PC-3 (cell line): Measurements from ENCODE around the gene NOTO. TPM values are rescaled to one million over a fixed set of nuclear protein-coding genes. Genes with fewer than 3 reads are reported as not detected.

Experiments used
- ATAC-seq: fragments of 200-7000 bp; cut with Tn5 transposase; 2 replicates; pipeline ENCODE4 v1.9.1; 2020; ENCODE audit warnings: mild to moderate bottlenecking, moderate library complexity
- BruUV-seq: library from RNA; stranded (reverse); fragments of 400-500 nt; replicated peaks from 2 replicates; lab custom pipeline; 2021; lab: Mats Ljungman, UMichigan
- CTCF ChIA-PET: fragments of 300-600 bp; sonication (Branson Sonifier 250); formaldehyde crosslinking; loops from one replicate; lab custom pipeline; 2022; ENCODE audit warnings: antibody characterized with exemption; lab: Charles Lee
- POLR2A ChIA-PET: fragments of 300-600 bp; sonication (Branson Sonifier 250); formaldehyde crosslinking; loops from one replicate; lab custom pipeline; 2022; ENCODE audit warnings: antibody characterized with exemption; ENCODE audit not compliant: unreplicated experiment; lab: Charles Lee
- DNase-seq: peaks from one replicate; pipeline ENCODE4 v3.0.0-alpha.2; 2015
- H2AFZ ChIP-seq: fragments of 300-600 bp; sonication (generic); 2 replicates; pipeline ENCODE4 v1.6.0; 2016; ENCODE audit warnings: antibody characterized with exemption, low read length
- H3F3A ChIP-seq: fragments of 300-600 bp; sonication (generic); one replicate; pipeline ENCODE4 v1.6.0; 2017; ENCODE audit warnings: antibody characterized with exemption, low read length, control low read depth, mild to moderate bottlenecking; ENCODE audit not compliant: unreplicated experiment
- H3K27ac ChIP-seq: fragments of 300-600 bp; sonication (generic); 2 replicates; pipeline ENCODE4 v1.5.1; 2016; ENCODE audit warnings: mild to moderate bottlenecking, low read length
- H3K27me3 ChIP-seq: fragments of 300-600 bp; sonication (generic); 2 replicates; pipeline ENCODE4 v1.6.1; 2016; ENCODE audit warnings: low read length, mixed read lengths
- H3K36me3 ChIP-seq: fragments of 300-600 bp; sonication (generic); 2 replicates; pipeline ENCODE4 v1.6.1; 2016; ENCODE audit warnings: low read depth, mixed run types, low read length, mixed read lengths
- H3K4me1 ChIP-seq: fragments of 300-600 bp; sonication (generic); 2 replicates; pipeline ENCODE4 v1.5.1; 2016; ENCODE audit warnings: low read length; ENCODE audit not compliant: insufficient read depth
- H3K4me2 ChIP-seq: fragments of 300-600 bp; sonication (generic); 2 replicates; pipeline ENCODE4 v1.6.0; 2016; ENCODE audit warnings: low read length
- H3K4me3 ChIP-seq: fragments of 300-600 bp; sonication (generic); 2 replicates; pipeline ENCODE4 v1.5.1; 2016; ENCODE audit warnings: mild to moderate bottlenecking, low read length, mixed read lengths
- H3K79me2 ChIP-seq: fragments of 300-600 bp; sonication (generic); 2 replicates; pipeline ENCODE4 v1.6.1; 2017; ENCODE audit warnings: low read length, mixed read lengths
- H3K9ac ChIP-seq: fragments of 300-600 bp; sonication (generic); 2 replicates; pipeline ENCODE4 v1.6.0; 2016; ENCODE audit warnings: mild to moderate bottlenecking, low read length
- H3K9me2 ChIP-seq: fragments of 300-600 bp; sonication (generic); replicated peaks from 2 replicates; pipeline ENCODE4 v1.6.1; 2016; ENCODE audit warnings: mixed run types, low read length, mixed read lengths
- H3K9me3 ChIP-seq: fragments of 300-600 bp; sonication (generic); 2 replicates; pipeline ENCODE4 v1.6.1; 2016; ENCODE audit warnings: low read length, mixed read lengths
- H4K20me1 ChIP-seq: fragments of 300-600 bp; sonication (generic); 2 replicates; pipeline ENCODE4 v1.6.1; 2016; ENCODE audit warnings: low read length, mixed read lengths
- EZH2 ChIP-seq: fragments of 300-600 bp; sonication (generic); IDR thresholded peaks from one replicate; pipeline ENCODE4 v1.6.1; 2017; ENCODE audit warnings: antibody characterized with exemption, mild to moderate bottlenecking, low read length; ENCODE audit not compliant: unreplicated experiment
- EZH2phosphoT487 ChIP-seq: fragments of 300-600 bp; sonication (generic); IDR thresholded peaks from 2 replicates; pipeline ENCODE4 v1.6.1; 2018; ENCODE audit warnings: mild to moderate bottlenecking, antibody characterized with exemption, low read length, borderline replicate concordance
- intact Hi-C: fragments of 100-400 bp; cut with micrococcal nuclease; formaldehyde crosslinking; loops from 2 replicates; pipeline ENCODE4 v1.9.0; 2023
- total RNA-seq: library from RNA; depleted of rRNA; stranded (reverse); fragments of >200 nt; gene quantifications from 2 replicates; pipeline ENCODE4 v1.2.3, GENCODE V29; 2014
- TF ChIP-seq, protein P1 (sequence below): fragments of 300-600 bp; sonication (generic); conservative IDR thresholded peaks from 2 replicates; pipeline ENCODE4 v1.5.1; 2017; ENCODE audit warnings: antibody characterized with exemption, low read depth, mild to moderate bottlenecking, low read length

NOTO gene
- total RNA-seq, 1 experiment from 2014 or later = 0.07 TPM

- Histone ChIP-seq H4K20me1 (peaks cover 29% of the 10 kb centered on the region), H3K4me2 (peak overlapping the region; percentile 99), H3K4me3 (peak overlapping the region; percentile 94), H3K9me2 (no peaks in the 10 kb centered on the region), H3K27me3 (no peaks in the 10 kb centered on the region), H2AFZ (peak overlapping the region; percentile 96), H3K4me1 (peaks cover 15% of the 10 kb centered on the region), H3K9ac (peak overlapping the region; percentile 72), H3K36me3 (peaks cover 5% of the 10 kb centered on the region; the same call in 1 of the 2 replicates), H3K27ac (no peak overlapping the region), H3F3A (no peaks in the 10 kb centered on the region), H3K79me2 (peaks cover 44% of the 10 kb centered on the region), H3K9me3 (no peaks in the 10 kb centered on the region)
- CTCF ChIA-PET = interaction anchor here (1.2 kb wide), 1 partner anchor 20 kb away, joined by 3 read pairs; no protein-coding TSS in a partner anchor
- POLR2A ChIA-PET = interaction anchor here (0.6 kb wide), 1 partner anchor 136 kb away, joined by 4 read pairs; no protein-coding TSS in a partner anchor
- intact Hi-C loops = loop anchor here (1.0 kb wide), 1 partner anchor 18 kb away; the partner anchor contains the start of gene SMYD5
- BruUV-seq = TSS peak; percentile 38
- ATAC-seq (peak; percentile 8; the same call in 1 of the 2 replicates), DNase-seq (peak; percentile 13)
- TF ChIP-seq EZH2 (no peak), EZH2phosphoT487 (no peak)
- TF ChIP-seq, protein P1, sequence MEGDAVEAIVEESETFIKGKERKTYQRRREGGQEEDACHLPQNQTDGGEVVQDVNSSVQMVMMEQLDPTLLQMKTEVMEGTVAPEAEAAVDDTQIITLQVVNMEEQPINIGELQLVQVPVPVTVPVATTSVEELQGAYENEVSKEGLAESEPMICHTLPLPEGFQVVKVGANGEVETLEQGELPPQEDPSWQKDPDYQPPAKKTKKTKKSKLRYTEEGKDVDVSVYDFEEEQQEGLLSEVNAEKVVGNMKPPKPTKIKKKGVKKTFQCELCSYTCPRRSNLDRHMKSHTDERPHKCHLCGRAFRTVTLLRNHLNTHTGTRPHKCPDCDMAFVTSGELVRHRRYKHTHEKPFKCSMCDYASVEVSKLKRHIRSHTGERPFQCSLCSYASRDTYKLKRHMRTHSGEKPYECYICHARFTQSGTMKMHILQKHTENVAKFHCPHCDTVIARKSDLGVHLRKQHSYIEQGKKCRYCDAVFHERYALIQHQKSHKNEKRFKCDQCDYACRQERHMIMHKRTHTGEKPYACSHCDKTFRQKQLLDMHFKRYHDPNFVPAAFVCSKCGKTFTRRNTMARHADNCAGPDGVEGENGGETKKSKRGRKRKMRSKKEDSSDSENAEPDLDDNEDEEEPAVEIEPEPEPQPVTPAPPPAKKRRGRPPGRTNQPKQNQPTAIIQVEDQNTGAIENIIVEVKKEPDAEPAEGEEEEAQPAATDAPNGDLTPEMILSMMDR = no peak; the same call in 1 of the 2 replicates
Observed at GRCh38 chr2:73232403-73233153, 30.2 kb downstream of the NOTO start.

- peak within 1 kb of the TSS; percentile 94 for H3K4me3 ChIP-seq
- no peaks in the 10 kb centered on the region for H3K9me3 ChIP-seq
- peak within 1 kb of the TSS; percentile 96 for H2AFZ ChIP-seq
- H4K20me1 ChIP-seq = peaks cover 33% of the 10 kb centered on the region
- H3K4me1 ChIP-seq = peaks cover 15% of the 10 kb centered on the region
- peak within 1 kb of the TSS; percentile 99 for H3K4me2 ChIP-seq
- H3K79me2 ChIP-seq = peaks cover 51% of the 10 kb centered on the region
- peak within 1 kb of the TSS; percentile 41 for H3K27ac ChIP-seq
- DNase-seq = peak; percentile 99
- intact Hi-C loops = loop anchor here (1.0 kb wide), 1 partner anchor 19 kb away; the partner anchor contains the start of gene SMYD5
- ChIA-PET CTCF (interaction anchor here (1.2 to 1.4 kb wide), 2 partner anchors 21 to 56 kb away, joined by 3 read pairs; no protein-coding TSS in a partner anchor), POLR2A (interaction anchor here (0.6 kb wide), 1 partner anchor 135 kb away, joined by 4 read pairs; no protein-coding TSS in a partner anchor)
- H3K36me3 ChIP-seq = peaks cover 5% of the 10 kb centered on the region; the same call in 1 of the 2 replicates
- peak; percentile 89 for ATAC-seq
- no peak for TF ChIP-seq EZH2
- TF ChIP-seq, protein P1 = no peak
- TF ChIP-seq EZH2phosphoT487 = no peak
- no peaks in the 10 kb centered on the region for H3F3A ChIP-seq
- no peaks in the 10 kb centered on the region for H3K9me2 ChIP-seq
- H3K27me3 ChIP-seq = no peaks in the 10 kb centered on the region
- TSS peak; percentile 77 for BruUV-seq
- H3K9ac ChIP-seq = peak within 1 kb of the TSS; percentile 97
Observed at GRCh38 chr2:73233154-73233931, 31.0 kb downstream of the NOTO start, which contains the start of gene PRADC1. TSS of gene PRADC1 (minus strand) at chr2:73233239. CDS start at chr2:73233160, 79 bp downstream.
